NCI-H1694 treated with DMSO at 0.1 percent for 48 hours (cell line): ENCODE measurements around the gene ABAT.

ENCODE experiments used
- DNase-seq: peaks from one replicate; lab custom pipeline; 2025; lab: John Stamatoyannopoulos, UW

ABAT gene

DNA sequence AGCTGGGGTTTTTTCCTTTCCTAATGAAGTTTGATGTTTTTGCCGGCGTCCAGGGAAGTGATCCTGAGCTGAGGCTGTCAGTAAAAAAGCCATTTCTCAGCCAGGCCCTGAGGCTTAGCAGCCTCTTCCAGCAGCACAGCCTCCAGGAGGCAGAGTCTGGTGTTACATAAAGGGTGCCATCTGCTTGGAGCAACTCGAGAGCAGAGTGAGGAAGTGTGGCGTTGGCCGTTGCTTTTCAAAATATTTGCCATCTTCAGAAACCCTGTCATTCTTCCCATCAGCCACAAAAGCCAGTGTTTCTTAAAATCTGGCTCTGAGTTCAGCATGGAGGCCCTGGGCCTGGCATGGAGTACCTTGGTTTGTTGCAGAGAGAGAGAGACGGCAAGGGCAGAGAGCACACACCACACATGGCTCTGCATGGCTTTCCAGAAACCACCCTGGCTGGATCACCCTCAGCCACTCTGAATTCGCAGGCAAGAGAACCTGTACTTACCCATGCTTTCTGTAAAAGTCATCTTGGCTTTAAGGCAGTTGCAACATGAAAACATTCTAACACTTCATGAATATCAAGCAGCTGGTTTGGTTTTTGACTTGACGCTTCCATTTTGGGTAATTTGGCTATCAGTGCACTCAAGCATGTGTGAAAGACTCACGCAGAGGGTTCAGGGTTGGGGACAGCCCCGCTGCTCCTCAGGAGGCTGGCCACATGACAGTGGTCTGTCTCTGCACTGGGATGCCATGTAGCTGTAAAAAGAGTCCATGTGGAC lies 144.3 kb downstream of the ABAT start:
- no peak for DNase-seq

DNA sequence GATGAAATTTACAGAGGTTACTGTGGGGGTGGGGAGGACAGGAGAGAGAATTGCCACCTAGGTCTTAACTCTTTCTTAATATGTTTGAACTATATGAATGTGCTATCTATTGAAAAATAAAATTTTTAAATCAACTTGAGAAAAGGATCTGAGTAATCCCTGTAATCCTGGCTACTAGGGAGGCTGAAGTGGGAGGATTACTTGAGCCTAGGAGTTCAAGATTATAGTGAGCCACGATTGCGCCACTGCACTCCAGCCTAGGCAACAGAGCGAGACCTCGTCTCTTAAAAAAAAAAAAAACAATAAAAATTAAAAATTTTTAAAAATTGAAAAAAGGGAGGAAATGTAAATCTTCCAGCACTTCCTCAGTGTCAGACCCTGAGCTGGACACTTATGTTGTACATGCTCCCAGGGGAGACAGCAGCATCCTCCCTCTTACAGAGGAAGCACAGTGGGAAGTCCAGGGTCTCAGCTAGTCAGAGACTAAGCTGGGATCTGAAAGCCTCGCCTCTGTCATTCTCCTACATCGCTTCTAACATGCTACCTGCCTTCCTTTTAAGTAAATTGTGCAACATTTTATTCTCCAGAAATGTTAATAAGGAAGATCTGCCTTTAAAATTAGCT lies 145.1 kb downstream of the ABAT start:
- DNase-seq, result no peak

DNA sequence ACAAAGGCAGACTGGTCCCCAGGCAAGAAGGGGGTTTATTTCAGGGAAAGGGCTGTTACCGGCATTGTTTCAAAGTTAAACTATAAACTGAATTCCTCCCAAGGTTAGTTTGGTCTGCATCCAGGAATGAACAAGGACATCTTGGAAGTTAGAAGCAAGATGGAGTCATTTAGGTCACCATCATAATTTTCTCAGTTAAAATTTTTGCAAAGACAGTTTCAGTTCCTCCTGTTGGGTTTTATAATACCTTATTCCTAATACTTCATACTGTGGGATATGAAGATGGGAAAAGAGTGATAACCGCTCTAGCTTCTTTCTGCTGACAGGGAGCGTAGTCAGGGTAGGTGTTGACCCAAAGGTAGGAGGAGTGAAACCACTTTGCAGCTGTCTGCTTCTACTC lies 148.0 kb downstream of the ABAT start:
- DNase-seq, result no peak

DNA sequence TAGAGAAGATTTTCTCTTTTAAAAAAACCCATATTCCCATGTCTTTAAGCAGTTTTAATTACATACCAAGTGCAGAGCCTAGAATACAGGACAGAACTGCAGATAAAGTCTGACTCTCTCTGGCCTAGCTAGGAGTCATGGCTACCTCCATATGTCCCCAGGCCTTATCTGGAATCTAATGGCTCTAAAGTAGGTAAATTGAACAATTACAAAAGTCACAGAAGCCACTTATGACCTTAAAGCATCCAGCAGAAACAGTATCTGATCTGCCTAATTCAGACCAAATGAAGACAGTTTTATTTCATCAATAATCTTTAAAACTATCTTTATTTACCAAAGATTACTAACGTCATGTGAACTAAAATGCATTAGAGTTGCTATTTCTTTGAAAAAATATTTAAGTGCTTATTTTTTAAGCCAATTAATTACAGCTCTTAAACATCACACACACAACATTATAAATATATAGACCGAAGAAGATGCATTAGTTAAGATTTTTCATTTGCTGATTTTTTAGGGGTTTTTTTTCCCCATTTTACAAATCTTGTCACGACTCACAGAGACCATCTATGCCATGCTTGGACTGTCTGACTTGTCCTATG lies 152.0 kb downstream of the ABAT start:
- DNase-seq, result no peak

DNA sequence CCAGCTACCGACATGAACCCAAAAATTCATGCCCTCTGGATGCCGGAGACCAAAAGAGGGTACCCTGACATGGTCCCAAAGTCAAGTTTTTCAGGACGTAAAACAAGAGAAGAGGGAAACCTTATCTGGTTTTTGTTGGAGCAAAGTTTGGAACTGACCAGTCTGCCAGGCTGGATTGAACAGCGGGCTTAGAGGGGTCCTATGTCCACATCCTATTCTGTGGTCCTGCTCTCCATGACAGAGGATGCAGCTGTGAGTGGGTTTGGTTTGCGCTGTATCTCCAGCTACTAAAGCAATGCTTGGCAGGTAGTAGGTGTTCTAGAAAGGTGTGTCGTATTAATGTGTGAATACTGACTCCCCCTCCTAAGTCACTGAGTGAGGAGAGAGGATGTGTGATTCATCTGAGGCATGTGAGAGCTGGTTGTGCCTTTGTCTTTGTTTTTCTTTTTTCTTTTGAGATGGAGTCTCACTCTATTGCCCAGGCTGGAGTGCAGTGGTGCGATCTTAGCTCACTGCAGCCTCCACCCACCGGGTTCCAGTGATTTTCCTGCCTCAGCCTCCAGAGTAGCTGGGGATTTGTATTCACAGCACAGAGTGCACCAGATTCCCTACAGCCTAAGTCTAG lies 154.2 kb downstream of the ABAT start:
- no peak for DNase-seq

DNA sequence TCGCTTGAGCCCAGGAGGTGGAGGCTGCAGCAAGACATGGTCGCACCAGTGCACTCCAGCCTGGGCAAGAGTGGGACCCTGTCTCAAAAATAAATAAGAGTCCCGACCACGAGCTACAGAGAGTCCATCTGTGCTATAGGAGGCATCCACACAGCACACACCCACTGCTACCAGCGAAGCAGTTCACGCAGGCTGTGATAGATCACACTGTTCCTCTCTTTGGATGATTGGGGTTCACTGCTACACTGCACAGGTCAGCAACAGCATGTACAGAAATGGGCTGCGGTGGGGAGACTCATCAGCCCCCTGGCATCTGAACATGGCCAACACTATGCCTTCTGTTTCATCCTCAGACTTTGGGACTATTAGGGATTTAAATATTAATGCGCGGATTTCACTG lies 157.0 kb downstream of the ABAT start:
- DNase-seq, result no peak

DNA sequence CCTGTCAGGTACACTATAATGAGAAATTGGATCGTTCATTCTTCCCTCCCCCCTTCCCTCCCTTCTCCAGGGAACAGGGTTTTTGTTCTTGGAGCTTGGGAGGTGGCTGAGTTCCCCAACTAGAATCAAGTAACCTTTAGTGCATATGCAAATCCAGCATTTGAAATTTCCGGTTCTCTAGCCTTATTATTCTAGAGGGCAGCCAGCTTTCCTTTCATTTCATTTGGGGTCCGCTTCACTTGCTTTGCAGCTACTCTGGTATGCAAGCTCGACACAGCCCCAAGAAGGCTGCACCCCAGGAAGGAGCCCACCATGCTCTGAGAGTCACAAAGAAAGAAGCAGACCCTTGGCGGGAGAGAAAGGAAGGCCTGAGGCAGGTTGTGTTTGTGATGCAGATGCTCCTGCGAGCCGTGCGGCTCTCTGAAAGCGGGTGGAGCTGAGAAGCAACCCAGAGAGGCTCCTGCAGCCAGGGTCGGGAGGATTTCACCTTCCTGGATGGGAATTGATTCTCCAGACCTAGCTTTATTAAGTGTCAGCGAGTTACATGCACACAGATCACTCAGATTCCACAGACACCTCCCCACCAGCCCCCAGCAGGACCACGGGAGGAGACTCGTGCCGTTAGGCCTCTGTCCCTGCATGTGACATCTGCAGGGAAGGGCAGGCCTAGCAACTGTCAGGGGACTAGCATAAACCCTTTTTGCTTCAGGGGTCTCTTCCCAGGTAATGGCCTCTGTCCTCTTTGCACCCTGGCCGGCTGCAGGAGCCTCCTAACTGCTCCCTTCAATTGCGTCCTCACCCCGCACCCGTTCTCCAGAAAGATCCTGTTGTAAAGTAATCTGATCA lies 157.7 kb downstream of the ABAT start:
- no peak for DNase-seq

DNA sequence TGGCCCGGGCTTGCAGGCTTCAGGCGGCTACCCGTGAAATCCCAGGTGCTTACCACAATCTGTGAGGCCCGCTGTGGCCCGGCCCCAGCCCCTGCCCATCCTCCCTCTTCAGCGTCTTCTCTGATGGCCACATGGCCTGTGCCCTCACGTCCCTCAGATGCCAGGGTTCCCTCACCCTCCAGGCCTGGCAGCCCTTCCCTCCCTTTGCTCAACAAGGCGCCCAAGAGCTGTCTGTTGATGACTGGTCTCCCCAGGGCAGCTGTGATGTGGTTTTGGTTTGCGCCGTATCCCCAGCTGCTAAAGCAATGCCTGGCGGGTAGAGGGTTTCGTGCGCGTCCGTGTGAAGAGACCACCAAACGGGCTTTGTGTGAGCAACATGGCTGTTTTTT lies 158.3 kb downstream of the ABAT start:
- DNase-seq, result no peak
